Measurements from ENCODE around the gene MTARC2. TPM values are rescaled to one million over a fixed set of nuclear protein-coding genes. Genes with fewer than 3 reads are reported as not detected.

MTARC2 gene
- total RNA-seq, 2 experiments from 2014 or later: not detected

DNA sequence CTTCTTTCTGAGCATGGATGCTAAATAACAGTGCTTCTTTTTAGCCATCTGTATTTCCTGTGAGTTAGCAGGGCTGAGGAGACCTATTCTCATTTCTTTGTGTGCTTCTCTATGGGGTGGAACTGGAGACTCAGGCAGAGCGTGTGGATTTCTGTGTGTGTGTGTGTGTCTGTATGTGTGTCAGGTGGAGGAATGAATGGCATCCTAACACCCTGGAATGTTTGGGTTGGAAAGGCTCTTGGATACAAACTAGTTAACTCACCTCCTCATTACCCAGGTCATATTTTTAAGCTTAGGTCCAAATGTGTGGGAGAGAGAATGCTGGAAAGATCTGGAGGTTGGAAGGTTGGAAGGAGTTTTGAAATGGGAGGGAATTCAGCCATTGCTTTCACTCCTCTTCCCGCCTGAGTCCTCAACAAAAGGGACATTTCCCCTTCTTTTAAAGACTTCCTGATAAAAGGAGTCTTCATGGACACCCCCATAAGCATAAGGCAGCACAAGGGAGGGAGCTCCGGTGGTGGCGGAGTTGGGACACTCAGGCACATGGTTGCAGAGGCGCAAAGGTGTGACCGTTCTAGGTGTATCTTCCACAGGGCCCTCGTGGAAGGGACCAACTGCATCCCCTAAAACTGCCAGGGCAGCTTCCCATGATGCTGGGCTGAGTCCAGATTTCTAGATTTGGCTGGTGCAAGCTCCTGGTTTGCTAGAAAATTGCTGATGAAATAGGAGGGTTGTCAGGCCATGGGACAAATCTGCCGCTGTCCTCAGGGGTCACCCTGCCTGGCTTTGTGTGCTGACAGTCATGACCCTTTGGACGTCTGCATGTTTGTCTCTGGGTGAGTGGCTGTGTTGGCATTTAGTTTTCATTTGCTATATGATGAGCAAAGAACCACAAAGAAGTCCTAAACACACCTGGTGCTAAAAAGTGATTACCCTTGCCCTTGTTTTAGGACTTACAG lies 76.2 kb downstream of the MTARC2 start:
- Mint-ChIP-seq H3K27ac (no peak overlapping the region), H3K4me1 (ENCODE audit: low read depth) (no peaks in the 10 kb centered on the region), H3K4me3 (no peak overlapping the region), H3K27me3 (ENCODE audit: low read depth) (peaks cover 22% of the 10 kb centered on the region), H3K36me3 (ENCODE audit: low read depth) (no peaks in the 10 kb centered on the region), H3K9me3 (no peaks in the 10 kb centered on the region)
- no peak for DNase-seq
- intact Hi-C loops (cut with micrococcal nuclease): no loop called here
- CTCF ChIA-PET: interaction anchor here (1.0 kb wide), 1 partner anchor 44 kb away, joined by 4 read pairs; no protein-coding TSS in a partner anchor

DNA sequence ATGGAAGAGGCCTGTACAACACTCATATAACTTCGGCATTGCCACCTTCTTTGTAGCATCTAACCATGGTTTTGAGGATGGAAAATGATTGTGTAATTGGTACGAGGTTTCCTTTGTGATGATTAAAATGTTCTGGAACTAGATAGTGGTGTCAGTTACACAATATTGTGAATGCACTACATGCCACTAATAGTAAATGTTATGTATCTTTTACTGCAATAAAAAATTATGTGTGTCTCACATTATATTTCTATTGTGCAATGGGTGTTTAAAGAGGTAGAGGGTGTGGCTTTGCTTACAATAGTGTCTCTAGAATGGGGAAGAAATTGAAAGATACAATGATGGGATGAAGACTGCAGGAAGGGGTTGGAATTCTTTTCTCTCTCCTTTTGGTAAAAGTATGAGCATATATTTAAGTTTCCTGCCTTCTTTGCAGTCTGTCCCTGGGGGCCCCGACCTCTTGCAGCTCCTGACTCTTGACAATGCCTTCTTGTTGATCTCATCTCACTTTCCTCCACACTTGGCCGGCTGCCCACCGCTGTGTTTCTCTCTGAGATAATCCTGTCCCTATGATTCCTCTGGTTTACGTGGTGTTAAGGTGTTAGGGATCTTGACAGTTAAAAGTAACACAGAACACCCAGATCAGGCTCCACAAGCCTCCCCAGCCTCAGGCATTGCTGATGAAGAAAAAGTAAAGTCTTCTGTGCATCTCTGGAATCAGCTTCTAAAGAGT lies 77.9 kb downstream of the MTARC2 start:
- no peaks in the 10 kb centered on the region for H3K9me3 Mint-ChIP-seq
- H3K27ac Mint-ChIP-seq: no peak overlapping the region
- CTCF ChIA-PET: no interaction called here
- no peak for DNase-seq
- no peaks in the 10 kb centered on the region for H3K4me1 Mint-ChIP-seq (ENCODE audit: low read depth)
- intact Hi-C loops (cut with micrococcal nuclease): no loop called here
- H3K4me3 Mint-ChIP-seq: no peak overlapping the region
- no peaks in the 10 kb centered on the region for H3K36me3 Mint-ChIP-seq (ENCODE audit: low read depth)
- H3K27me3 Mint-ChIP-seq (ENCODE audit: low read depth): peaks cover 22% of the 10 kb centered on the region

DNA sequence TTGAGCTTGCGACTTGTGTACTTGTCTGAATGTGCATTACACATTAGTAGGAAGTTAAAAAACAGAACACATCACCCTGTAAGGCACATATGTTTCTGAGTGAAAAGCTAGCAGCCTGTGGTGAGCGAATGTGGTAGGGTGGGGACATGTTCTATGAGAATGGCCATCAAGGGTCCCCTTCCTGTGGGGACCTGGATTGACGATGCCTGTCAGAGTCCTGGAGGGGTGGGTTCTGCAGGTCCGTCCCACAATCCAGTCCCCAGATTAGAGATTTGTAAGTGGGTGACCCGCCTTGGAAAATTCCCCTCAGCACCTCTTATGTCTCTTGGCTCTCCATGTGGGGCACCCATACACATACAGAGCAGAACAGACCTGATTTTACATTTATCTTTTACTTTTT lies 78.6 kb downstream of the MTARC2 start:
- Mint-ChIP-seq H3K36me3 (ENCODE audit: low read depth) (no peaks in the 10 kb centered on the region), H3K9me3 (no peaks in the 10 kb centered on the region)

DNA sequence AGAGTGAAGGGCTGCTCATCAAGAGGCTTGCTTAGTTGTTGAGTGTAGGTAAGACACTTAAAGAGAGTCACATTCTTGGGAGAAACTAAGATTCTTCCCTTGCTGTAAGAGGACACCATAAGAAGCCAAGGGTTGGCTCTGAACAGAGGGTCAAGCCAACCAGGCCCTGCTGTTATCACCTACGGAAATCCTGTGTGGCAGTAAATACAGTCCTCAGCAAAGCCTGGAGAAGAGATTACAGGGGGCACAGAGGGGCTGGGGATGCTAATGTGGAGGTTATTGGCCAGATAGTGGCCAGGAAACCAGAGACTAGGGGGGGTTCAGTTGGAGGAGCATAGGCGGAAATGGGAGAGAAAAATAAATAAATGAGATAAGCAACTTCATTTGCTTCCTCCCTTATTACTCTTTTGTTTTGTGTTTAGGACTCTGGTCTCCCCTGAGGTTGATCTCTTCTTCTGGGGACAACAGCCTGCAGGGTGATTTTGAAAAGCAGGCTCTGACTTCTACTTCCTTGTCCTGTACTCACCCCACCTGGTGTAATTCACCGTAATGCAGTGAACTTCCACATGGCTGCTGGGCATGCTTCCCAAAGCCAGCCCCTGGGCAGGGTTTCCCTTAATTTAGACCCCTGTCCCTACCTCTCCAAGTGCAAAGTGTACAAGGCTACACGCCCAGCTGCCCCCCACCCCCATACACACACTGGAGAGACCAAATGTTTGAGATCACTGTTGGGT lies 79.5 kb downstream of the MTARC2 start:
- H3K4me3 Mint-ChIP-seq: no peak overlapping the region
- no peak for DNase-seq
- H3K36me3 Mint-ChIP-seq (ENCODE audit: low read depth): no peaks in the 10 kb centered on the region
- H3K27ac Mint-ChIP-seq: no peak overlapping the region
- no peaks in the 10 kb centered on the region for H3K9me3 Mint-ChIP-seq
- no peaks in the 10 kb centered on the region for H3K4me1 Mint-ChIP-seq (ENCODE audit: low read depth)
- intact Hi-C loops (cut with micrococcal nuclease): no loop called here
- peaks cover 19% of the 10 kb centered on the region for H3K27me3 Mint-ChIP-seq (ENCODE audit: low read depth)
- CTCF ChIA-PET: no interaction called here

More for the DNA sequence above, 78.6 kb downstream of the MTARC2 start:
- Mint-ChIP-seq H3K27ac (no peak overlapping the region), H3K4me3 (no peak overlapping the region), H3K27me3 (ENCODE audit: low read depth) (peaks cover 20% of the 10 kb centered on the region), H3K4me1 (ENCODE audit: low read depth) (no peaks in the 10 kb centered on the region)
- intact Hi-C loops (cut with micrococcal nuclease): no loop called here
- DNase-seq: no peak
- CTCF ChIA-PET: no interaction called here

DNA sequence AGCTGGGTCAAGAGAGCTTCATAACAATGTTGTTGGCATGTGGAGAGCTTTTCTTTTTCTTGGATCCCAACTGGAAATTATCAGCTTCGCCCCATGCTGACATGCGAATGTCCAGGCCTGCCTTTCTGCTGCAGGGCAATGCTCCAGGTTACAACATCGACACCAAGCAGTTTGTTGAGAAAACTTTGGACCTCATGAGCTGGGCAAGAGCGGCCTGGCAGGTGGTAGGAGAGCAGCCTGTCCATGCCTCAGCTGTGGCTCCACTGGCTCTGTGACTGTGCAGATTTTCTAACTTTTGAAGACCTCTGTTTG lies 80.0 kb downstream of the MTARC2 start:
- H3K4me3 Mint-ChIP-seq: no peak overlapping the region
- no peaks in the 10 kb centered on the region for H3K36me3 Mint-ChIP-seq (ENCODE audit: low read depth)
- no peaks in the 10 kb centered on the region for H3K4me1 Mint-ChIP-seq (ENCODE audit: low read depth)
- CTCF ChIA-PET: no interaction called here
- no peak overlapping the region for H3K27ac Mint-ChIP-seq
- H3K27me3 Mint-ChIP-seq (ENCODE audit: low read depth): peaks cover 22% of the 10 kb centered on the region
- H3K9me3 Mint-ChIP-seq: no peaks in the 10 kb centered on the region
- intact Hi-C loops (cut with micrococcal nuclease): no loop called here
- DNase-seq: no peak

DNA sequence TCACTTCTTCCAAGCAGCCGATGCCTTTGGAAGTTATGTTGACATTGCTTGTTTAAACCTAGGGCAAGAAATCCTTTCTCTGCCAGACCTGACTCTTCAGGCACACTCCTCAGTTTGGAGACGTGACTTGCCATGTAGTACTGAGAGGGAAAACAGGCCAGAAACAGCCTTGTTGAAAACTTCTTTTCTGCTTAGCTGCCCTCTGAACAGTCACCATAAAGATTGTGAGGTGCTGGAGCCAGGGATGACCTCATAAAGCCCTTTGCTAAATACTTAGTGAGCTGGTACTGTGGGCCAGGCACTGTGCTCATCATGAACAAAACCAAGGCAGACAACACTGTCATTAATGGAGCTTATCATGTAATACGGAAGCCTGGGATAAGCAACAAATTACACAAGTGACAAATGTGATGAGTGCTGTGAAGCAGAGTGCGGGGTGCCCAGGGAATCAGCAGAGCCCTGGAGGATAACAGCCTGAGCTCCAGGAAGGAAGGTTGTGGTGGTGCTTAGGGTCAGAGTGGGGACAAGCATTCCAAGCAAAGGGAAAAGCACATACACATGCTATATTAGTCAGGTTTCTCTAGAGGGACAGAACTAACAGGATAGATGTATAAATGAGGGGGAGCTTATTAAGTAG lies 80.9 kb downstream of the MTARC2 start:
- intact Hi-C loops (cut with micrococcal nuclease): no loop called here
- Mint-ChIP-seq H3K9me3 (no peaks in the 10 kb centered on the region), H3K36me3 (ENCODE audit: low read depth) (no peaks in the 10 kb centered on the region), H3K4me1 (ENCODE audit: low read depth) (no peaks in the 10 kb centered on the region), H3K27me3 (ENCODE audit: low read depth) (peaks cover 20% of the 10 kb centered on the region), H3K27ac (no peak overlapping the region), H3K4me3 (no peak overlapping the region)
- DNase-seq: no peak
- CTCF ChIA-PET: no interaction called here

DNA sequence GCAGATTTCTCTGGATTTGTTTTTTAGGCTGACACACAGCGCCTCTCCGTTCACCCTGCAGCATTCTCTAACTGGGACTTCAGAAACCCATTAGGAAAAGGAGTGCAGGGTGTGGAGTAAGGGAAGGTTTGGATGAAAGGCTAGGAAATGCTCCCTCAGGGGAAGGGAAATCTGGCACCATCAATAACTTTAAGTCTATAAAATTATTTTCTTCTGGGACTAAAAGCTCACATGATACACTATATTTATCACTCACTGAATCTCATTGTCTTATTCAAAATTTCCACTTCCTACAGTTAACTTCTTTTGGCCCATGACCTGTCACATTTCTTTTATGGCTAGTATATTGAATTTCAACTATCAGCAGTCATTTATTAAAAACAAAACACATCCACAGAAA lies 85.3 kb downstream of the MTARC2 start:
- Mint-ChIP-seq H3K36me3 (ENCODE audit: low read depth) (no peaks in the 10 kb centered on the region), H3K4me1 (ENCODE audit: low read depth) (no peaks in the 10 kb centered on the region), H3K27ac (no peak overlapping the region), H3K27me3 (ENCODE audit: low read depth) (peaks cover 18% of the 10 kb centered on the region), H3K9me3 (no peaks in the 10 kb centered on the region), H3K4me3 (no peak overlapping the region)
- CTCF ChIA-PET: interaction anchor here (1.0 to 1.1 kb wide), 2 partner anchors 57 to 430 kb away, joined by 3 read pairs; no protein-coding TSS in a partner anchor
- intact Hi-C loops (cut with micrococcal nuclease): no loop called here
- DNase-seq: no peak

Other genes with a start within 250 kb of the MTARC2 start
- not detected for gene MARK1, start 220.2 kb upstream of the MTARC2 start, total RNA-seq
- 1 to 10 TPM; 1.1 to 1.3 TPM for gene C1orf115, start 58.0 kb upstream of the MTARC2 start, total RNA-seq
- gene MTARC1, start 38.6 kb downstream of the MTARC2 start, total RNA-seq: not detected
- under 1 TPM in 1 of 2 experiments, not detected in 1; 0.12 TPM for gene HLX, start 131.1 kb downstream of the MTARC2 start, total RNA-seq

Measured in activated naive CD4-positive, alpha-beta T cell treated with anti-CD3 and anti-CD28 coated beads for 36 hours (primary cell).